SU-DHL-6 (cell line): ENCODE results near the gene ZFAND2A.

Source experiments
- H2AFZ ChIP-seq: fragments of 200-600 bp; sonication (generic); 2 replicates; pipeline ENCODE4 v1.6.1; 2014; ENCODE audit warnings: low read depth, mild to moderate bottlenecking, moderate library complexity, mixed read lengths, antibody characterized with exemption, low read length; ENCODE audit not compliant: severe bottlenecking
- H3F3A ChIP-seq: fragments of 200-600 bp; shearing (Covaris generic); 2 replicates; pipeline ENCODE4 v1.6.0; 2016; ENCODE audit warnings: antibody characterized with exemption, mild to moderate bottlenecking; ENCODE audit not compliant: insufficient read depth
- H3K27ac ChIP-seq: fragments of 200-600 bp; sonication (generic); 2 replicates; pipeline ENCODE4 v1.5.1; 2016; ENCODE audit warnings: low read depth, mild to moderate bottlenecking, low read length, moderate library complexity, mixed read lengths
- H3K27me3 ChIP-seq: fragments of 200-600 bp; sonication (generic), shearing (Covaris generic); 2 replicates; pipeline ENCODE4 v1.6.0; 2014; ENCODE audit warnings: mild to moderate bottlenecking, low read length
- H3K36me3 ChIP-seq: fragments of 200-600 bp; sonication (generic); 2 replicates; pipeline ENCODE4 v1.6.1; 2014; ENCODE audit warnings: mild to moderate bottlenecking, low read length, mixed read lengths
- H3K4me2 ChIP-seq: fragments of 300-600, 200-600 bp; shearing (Covaris generic), sonication (generic); 2 replicates; pipeline ENCODE4 v1.6.0; 2014; ENCODE audit warnings: low read length, low read depth, mild to moderate bottlenecking; ENCODE audit not compliant: poor library complexity, severe bottlenecking
- H3K4me3 ChIP-seq: fragments of 200-600 bp; sonication (generic); 2 replicates; pipeline ENCODE4 v1.5.1; 2014; ENCODE audit warnings: antibody characterized with exemption, low read length, mild to moderate bottlenecking, mixed read lengths; ENCODE audit not compliant: insufficient read depth, poor library complexity, severe bottlenecking
- H3K79me2 ChIP-seq: fragments of 200-600 bp; sonication (generic); 2 replicates; pipeline ENCODE4 v1.6.1; 2014; ENCODE audit warnings: mild to moderate bottlenecking, low read length, moderate library complexity; ENCODE audit not compliant: insufficient read depth
- H3K9ac ChIP-seq: fragments of 200-600 bp; sonication (generic); 2 replicates; pipeline ENCODE4 v1.7.0; 2014; ENCODE audit warnings: mild to moderate bottlenecking, low read length
- H3K9me2 ChIP-seq: fragments of 200-600 bp; sonication (generic); replicated peaks from 2 replicates; pipeline ENCODE4 v1.6.1; 2014; ENCODE audit warnings: low read length; ENCODE audit not compliant: insufficient read depth
- H3K9me3 ChIP-seq: fragments of 200-600 bp; sonication (generic); 2 replicates; pipeline ENCODE4 v1.6.1; 2014; ENCODE audit warnings: low read length, mixed read lengths; ENCODE audit not compliant: insufficient read depth
- H4K20me1 ChIP-seq: fragments of 200-600 bp; sonication (generic); 2 replicates; pipeline ENCODE4 v1.6.1; 2014; ENCODE audit warnings: low read depth, mild to moderate bottlenecking, antibody characterized with exemption, low read length, moderate library complexity, mixed read lengths
- EZH2phosphoT487 ChIP-seq: fragments of 200-600 bp; sonication (generic), shearing (Covaris generic); conservative IDR thresholded peaks from 2 replicates; pipeline ENCODE4 v1.6.1; 2018; ENCODE audit warnings: mild to moderate bottlenecking, antibody characterized with exemption, low read length, moderate library complexity, mixed read lengths
- TF ChIP-seq, protein P1 (sequence below): fragments of 200-600 bp; sonication (generic); IDR thresholded peaks from one replicate; pipeline ENCODE4 v1.5.1; 2017; ENCODE audit warnings: antibody characterized with exemption, mild to moderate bottlenecking, low read length, moderate library complexity; ENCODE audit not compliant: insufficient read depth, poor library complexity, severe bottlenecking

Gene ZFAND2A

DNA sequence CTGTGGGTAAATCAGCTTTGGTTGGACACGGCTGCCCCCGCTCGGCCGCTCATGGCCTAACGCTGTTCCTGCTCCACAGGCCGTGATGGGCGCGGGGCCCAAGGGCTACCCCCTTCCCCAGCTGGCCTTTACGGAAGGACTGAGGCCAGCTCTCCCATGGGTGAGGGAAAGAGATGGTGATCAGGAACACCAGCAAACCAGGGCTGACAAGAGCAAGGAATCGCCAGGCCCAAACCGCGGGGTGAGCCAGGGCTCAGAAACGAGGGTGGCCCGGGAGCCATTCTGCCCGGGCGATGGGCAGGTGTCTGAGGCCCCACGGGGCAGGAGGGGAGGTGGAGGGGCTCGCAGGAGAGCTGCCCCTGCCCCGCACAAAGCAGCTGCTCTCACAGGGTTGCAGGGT, 45.5 kb downstream of the ZFAND2A start:
- no peaks in the 10 kb centered on the region for H3K9me3 ChIP-seq
- H3K4me2 ChIP-seq: no peak overlapping the region
- TF ChIP-seq, protein P1, sequence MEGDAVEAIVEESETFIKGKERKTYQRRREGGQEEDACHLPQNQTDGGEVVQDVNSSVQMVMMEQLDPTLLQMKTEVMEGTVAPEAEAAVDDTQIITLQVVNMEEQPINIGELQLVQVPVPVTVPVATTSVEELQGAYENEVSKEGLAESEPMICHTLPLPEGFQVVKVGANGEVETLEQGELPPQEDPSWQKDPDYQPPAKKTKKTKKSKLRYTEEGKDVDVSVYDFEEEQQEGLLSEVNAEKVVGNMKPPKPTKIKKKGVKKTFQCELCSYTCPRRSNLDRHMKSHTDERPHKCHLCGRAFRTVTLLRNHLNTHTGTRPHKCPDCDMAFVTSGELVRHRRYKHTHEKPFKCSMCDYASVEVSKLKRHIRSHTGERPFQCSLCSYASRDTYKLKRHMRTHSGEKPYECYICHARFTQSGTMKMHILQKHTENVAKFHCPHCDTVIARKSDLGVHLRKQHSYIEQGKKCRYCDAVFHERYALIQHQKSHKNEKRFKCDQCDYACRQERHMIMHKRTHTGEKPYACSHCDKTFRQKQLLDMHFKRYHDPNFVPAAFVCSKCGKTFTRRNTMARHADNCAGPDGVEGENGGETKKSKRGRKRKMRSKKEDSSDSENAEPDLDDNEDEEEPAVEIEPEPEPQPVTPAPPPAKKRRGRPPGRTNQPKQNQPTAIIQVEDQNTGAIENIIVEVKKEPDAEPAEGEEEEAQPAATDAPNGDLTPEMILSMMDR: no peak
- no peak for TF ChIP-seq EZH2phosphoT487
- no peaks in the 10 kb centered on the region for H3K9me2 ChIP-seq
- H3K4me3 ChIP-seq: no peak overlapping the region
- no peaks in the 10 kb centered on the region for H3K79me2 ChIP-seq
- H3K9ac ChIP-seq: no peak overlapping the region
- no peaks in the 10 kb centered on the region for H4K20me1 ChIP-seq
- H2AFZ ChIP-seq: no peak overlapping the region
- H3K36me3 ChIP-seq: no peaks in the 10 kb centered on the region
- H3K27ac ChIP-seq: no peak overlapping the region
- H3K27me3 ChIP-seq: no peaks in the 10 kb centered on the region
- no peaks in the 10 kb centered on the region for H3F3A ChIP-seq

DNA sequence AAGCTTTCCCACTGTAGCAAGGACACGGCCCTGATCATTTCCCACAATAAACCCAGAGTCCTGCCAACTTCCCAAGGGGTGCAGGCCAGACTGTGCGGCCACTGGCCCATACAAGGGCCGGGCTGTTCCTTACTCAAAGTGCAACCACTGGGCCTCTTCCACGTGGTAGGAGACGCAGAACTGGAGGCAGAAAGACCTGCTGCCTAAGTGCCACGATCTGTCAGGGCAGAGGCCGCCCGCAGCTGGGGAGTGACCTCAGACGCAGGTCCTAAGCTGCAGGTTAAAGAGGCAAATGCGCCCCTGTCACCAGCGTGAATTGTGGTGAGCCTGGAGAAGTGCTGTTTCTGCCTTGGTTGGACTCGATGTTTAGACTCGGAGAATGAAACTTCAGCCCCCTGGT, 45.9 kb downstream of the ZFAND2A start:
- TF ChIP-seq EZH2phosphoT487: no peak
- TF ChIP-seq, protein P1: no peak
- H3F3A ChIP-seq: no peaks in the 10 kb centered on the region
- no peak overlapping the region for H3K4me3 ChIP-seq
- no peak overlapping the region for H3K4me2 ChIP-seq
- no peaks in the 10 kb centered on the region for H3K36me3 ChIP-seq
- H3K9me2 ChIP-seq: no peaks in the 10 kb centered on the region
- H3K27ac ChIP-seq: no peak overlapping the region
- H3K27me3 ChIP-seq: no peaks in the 10 kb centered on the region
- no peaks in the 10 kb centered on the region for H4K20me1 ChIP-seq
- H3K79me2 ChIP-seq: no peaks in the 10 kb centered on the region
- no peak overlapping the region for H2AFZ ChIP-seq
- no peak overlapping the region for H3K9ac ChIP-seq
- no peaks in the 10 kb centered on the region for H3K9me3 ChIP-seq

DNA sequence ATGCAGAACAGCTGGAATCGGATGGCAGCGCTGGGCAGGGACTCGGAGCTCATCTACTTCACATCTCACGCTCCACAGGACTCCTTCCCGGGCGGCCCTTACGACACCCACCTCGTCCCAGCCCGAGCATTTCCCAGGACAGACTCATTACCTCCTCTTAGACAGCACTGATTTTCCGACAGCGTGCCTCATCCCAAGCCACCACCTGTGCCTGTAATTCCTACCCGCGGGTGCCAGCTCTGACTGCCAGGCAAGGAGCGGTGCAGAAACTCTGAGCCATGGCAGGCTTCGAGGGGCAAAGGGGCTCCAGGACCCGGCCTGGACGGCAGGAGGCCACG, 46.5 kb downstream of the ZFAND2A start:
- no peaks in the 10 kb centered on the region for H3K9me2 ChIP-seq
- no peak overlapping the region for H3K9ac ChIP-seq
- H3K4me3 ChIP-seq: no peak overlapping the region
- no peaks in the 10 kb centered on the region for H3K79me2 ChIP-seq
- H3F3A ChIP-seq: no peaks in the 10 kb centered on the region
- TF ChIP-seq, protein P1: no peak
- TF ChIP-seq EZH2phosphoT487: no peak
- H2AFZ ChIP-seq: no peak overlapping the region
- H3K36me3 ChIP-seq: no peaks in the 10 kb centered on the region
- H3K27ac ChIP-seq: no peak overlapping the region
- H3K27me3 ChIP-seq: no peaks in the 10 kb centered on the region
- H3K4me2 ChIP-seq: no peak overlapping the region
- no peaks in the 10 kb centered on the region for H4K20me1 ChIP-seq
- H3K9me3 ChIP-seq: no peaks in the 10 kb centered on the region
